Measurements from ENCODE around the gene WDR6. TPM values are rescaled to one million over a fixed set of nuclear protein-coding genes. Genes with fewer than 3 reads are reported as not detected.

Gene WDR6
- total and polyA plus RNA-seq, 4 donors = 29.4 to 50.9 (median 47.0) TPM

GRCh38 chr3:48996640-48997039 lies 10.6 kb upstream of the WDR6 start:
- Histone ChIP-seq H3K27ac (ENCODE audit: low read depth in 1 of 2, low read length in 2 of 2) (no peak overlapping the region), H3K36me3 (ENCODE audit: control insufficient read depth in 4 of 4, insufficient read depth in 3 of 4, low read depth in 1 of 4, low read length in 3 of 4) (peaks cover 0 to 4% (median 0%) of the 10 kb centered on the region in 4 donors), H3K27me3 (ENCODE audit: control insufficient read depth in 4 of 4, insufficient read depth in 4 of 4, low read length in 3 of 4) (no peaks in the 10 kb centered on the region), H3K4me1 (ENCODE audit: control insufficient read depth in 4 of 4, insufficient read depth in 4 of 4, low read length in 3 of 4) (peaks cover 0 to under 1% (median 0%) of the 10 kb centered on the region in 4 donors), H3K9ac (ENCODE audit: low read depth in 1 of 2, low read length in 2 of 2) (no peak overlapping the region), H3K9me3 (ENCODE audit: control insufficient read depth in 4 of 4, low read length in 3 of 4) (no peaks in the 10 kb centered on the region), H3K4me3 (ENCODE audit: low read depth in 1 of 3, low read length in 3 of 3) (no peak overlapping the region)
- TF ChIP-seq REST (IDR thresholded peaks at IDR 0.05) = no peak
- TF ChIP-seq MAX (IDR thresholded peaks at IDR 0.05) = no peak
- TF ChIP-seq YY1 (IDR thresholded peaks at IDR 0.05) = no peak
- no peak for TF ChIP-seq ZBTB33 (IDR thresholded peaks at IDR 0.05)
- TF ChIP-seq RAD21 (IDR thresholded peaks at IDR 0.05) = no peak
- TF ChIP-seq HNF4G (IDR thresholded peaks at IDR 0.05) = no peak
- TF ChIP-seq RXRA (IDR thresholded peaks at IDR 0.05) = no peak
- TF ChIP-seq CTCF (IDR thresholded peaks at IDR 0.05; ENCODE audit: low read depth, low read length, missing input control) = no peak
- TF ChIP-seq HNF4A (conservative IDR thresholded peaks at IDR 0.05) = no peak
- TF ChIP-seq EGR1 (IDR thresholded peaks at IDR 0.05; ENCODE audit: low read depth in 2 of 2) = no peak
- no peak for TF ChIP-seq TAF1 (conservative IDR thresholded peaks at IDR 0.05)
- TF ChIP-seq FOXA1 (IDR thresholded peaks at IDR 0.05) = no peak
- TF ChIP-seq SP1 (IDR thresholded peaks at IDR 0.05) = no peak
- WGBS = 98% methylated on average over 8 of the region's 8 CpGs
- no peak for DNase-seq (ENCODE audit: low spot score)

- Histone ChIP-seq H3K36me3 (ENCODE audit: control insufficient read depth in 4 of 4, insufficient read depth in 3 of 4, low read depth in 1 of 4, low read length in 3 of 4) (peaks cover 0 to 4% (median 0%) of the 10 kb centered on the region in 4 donors), H3K9me3 (ENCODE audit: control insufficient read depth in 4 of 4, low read length in 3 of 4) (no peaks in the 10 kb centered on the region), H3K9ac (ENCODE audit: low read depth in 1 of 2, low read length in 2 of 2) (no peak overlapping the region), H3K4me1 (ENCODE audit: control insufficient read depth in 4 of 4, insufficient read depth in 4 of 4, low read length in 3 of 4) (no peaks in the 10 kb centered on the region), H3K4me3 (ENCODE audit: low read depth in 1 of 3, low read length in 3 of 3) (no peak overlapping the region), H3K27ac (ENCODE audit: low read depth in 1 of 2, low read length in 2 of 2) (no peak overlapping the region), H3K27me3 (ENCODE audit: control insufficient read depth in 4 of 4, insufficient read depth in 4 of 4, low read length in 3 of 4) (no peaks in the 10 kb centered on the region)
- WGBS = 93% methylated on average over 8 of the region's 8 CpGs
- no peak for DNase-seq (ENCODE audit: low spot score)
- no peak for TF ChIP-seq JUND (IDR thresholded peaks at IDR 0.05)
- TF ChIP-seq YY1 (IDR thresholded peaks at IDR 0.05) = no peak
- TF ChIP-seq RAD21 (IDR thresholded peaks at IDR 0.05) = no peak
- no peak for TF ChIP-seq HNF4G (IDR thresholded peaks at IDR 0.05)
- no peak for TF ChIP-seq CTCF (IDR thresholded peaks at IDR 0.05; ENCODE audit: low read depth, low read length, missing input control)
- no peak for TF ChIP-seq EGR1 (IDR thresholded peaks at IDR 0.05; ENCODE audit: low read depth in 2 of 2)
- no peak for TF ChIP-seq MAX (IDR thresholded peaks at IDR 0.05)
- no peak for TF ChIP-seq TAF1 (conservative IDR thresholded peaks at IDR 0.05)
These were observed 10.0 kb upstream of the WDR6 start for GRCh38 chr3:48997102-48997635.

Measured in liver (tissue), 9 donors.